NB4 (cell line): ENCODE measurements around the gene SMIM36.

Experiments used
- POLR2A ChIP-seq: IDR thresholded peaks from 2 replicates; pipeline ENCODE4 v1.6.1; 2011; ENCODE audit warnings: mild to moderate bottlenecking; ENCODE audit not compliant: insufficient read length; ENCODE audit errors: extremely low read depth
- TF ChIP-seq, protein P1 (sequence below): IDR thresholded peaks from one replicate; pipeline ENCODE4 v1.5.1; 2012; ENCODE audit warnings: low read depth, low read length

DNA sequence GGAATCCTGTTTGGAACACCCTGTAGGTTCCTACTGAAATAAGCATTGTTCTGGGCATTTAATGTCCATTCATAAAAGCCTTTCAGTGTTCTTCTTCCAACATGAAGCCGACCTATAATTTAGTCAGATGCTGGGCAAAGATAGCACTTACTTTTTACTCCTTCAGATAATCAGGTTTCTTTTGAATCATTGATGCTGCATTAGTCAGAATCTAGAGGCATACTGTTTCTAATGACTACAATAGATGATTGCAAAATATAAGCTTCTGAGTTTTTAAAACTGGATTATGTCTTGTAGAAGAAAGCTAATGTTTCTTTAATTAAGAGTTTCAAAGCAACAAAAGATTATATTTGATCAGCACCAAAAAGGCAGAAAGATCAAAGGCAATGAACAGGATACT is 105.7 kb downstream of the SMIM36 start:
- TF ChIP-seq, protein P1, sequence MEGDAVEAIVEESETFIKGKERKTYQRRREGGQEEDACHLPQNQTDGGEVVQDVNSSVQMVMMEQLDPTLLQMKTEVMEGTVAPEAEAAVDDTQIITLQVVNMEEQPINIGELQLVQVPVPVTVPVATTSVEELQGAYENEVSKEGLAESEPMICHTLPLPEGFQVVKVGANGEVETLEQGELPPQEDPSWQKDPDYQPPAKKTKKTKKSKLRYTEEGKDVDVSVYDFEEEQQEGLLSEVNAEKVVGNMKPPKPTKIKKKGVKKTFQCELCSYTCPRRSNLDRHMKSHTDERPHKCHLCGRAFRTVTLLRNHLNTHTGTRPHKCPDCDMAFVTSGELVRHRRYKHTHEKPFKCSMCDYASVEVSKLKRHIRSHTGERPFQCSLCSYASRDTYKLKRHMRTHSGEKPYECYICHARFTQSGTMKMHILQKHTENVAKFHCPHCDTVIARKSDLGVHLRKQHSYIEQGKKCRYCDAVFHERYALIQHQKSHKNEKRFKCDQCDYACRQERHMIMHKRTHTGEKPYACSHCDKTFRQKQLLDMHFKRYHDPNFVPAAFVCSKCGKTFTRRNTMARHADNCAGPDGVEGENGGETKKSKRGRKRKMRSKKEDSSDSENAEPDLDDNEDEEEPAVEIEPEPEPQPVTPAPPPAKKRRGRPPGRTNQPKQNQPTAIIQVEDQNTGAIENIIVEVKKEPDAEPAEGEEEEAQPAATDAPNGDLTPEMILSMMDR: no peak
- no peak for TF ChIP-seq POLR2A
